HL-60 (cell line): ENCODE measurements around the gene MERTK.

ENCODE experiments used
- DNase-seq, 2 experiments: peaks; one replicate each; pipeline ENCODE4 v3.0.0-alpha.2; 2010 to 2020; ENCODE audit warnings: low read depth in 1 of 2, low spot score in 1 of 2
- H3K27ac ChIP-seq: fragments of 250-450 bp; sonication (Bioruptor Pico); replicated peaks from 2 replicates; pipeline ENCODE4 v1.5.1; 2020; ENCODE audit warnings: mild to moderate bottlenecking, moderate library complexity
- H3K27me3 ChIP-seq: fragments of 250-450 bp; sonication (Bioruptor Pico); 2 replicates; pipeline ENCODE4 v1.5.1; 2021; ENCODE audit warnings: mild to moderate bottlenecking, moderate library complexity; ENCODE audit not compliant: insufficient read depth, poor library complexity, severe bottlenecking
- H3K4me3 ChIP-seq: replicated peaks from 2 replicates; pipeline ENCODE4 v1.5.1; 2011; ENCODE audit warnings: mild to moderate bottlenecking, control low read depth, low read length; ENCODE audit not compliant: insufficient read depth
- CTCF ChIP-seq: IDR thresholded peaks from one replicate; pipeline ENCODE4 v1.5.1; 2011; ENCODE audit warnings: low read length, control low read depth, inconsistent platforms; ENCODE audit not compliant: insufficient read depth
- GABPA ChIP-seq: IDR thresholded peaks from 2 replicates; pipeline ENCODE4 v1.6.1; 2012; ENCODE audit warnings: low read depth
- POLR2AphosphoS5 ChIP-seq: IDR thresholded peaks from 2 replicates; pipeline ENCODE4 v1.6.1; 2012; ENCODE audit warnings: low read depth
- REST ChIP-seq: IDR thresholded peaks from 2 replicates; pipeline ENCODE4 v1.6.1; 2012; ENCODE audit warnings: low read depth; ENCODE audit not compliant: insufficient replicate concordance
- SPI1 ChIP-seq: IDR thresholded peaks from 2 replicates; pipeline ENCODE4 v1.6.1; 2012; ENCODE audit warnings: low read depth, mild to moderate bottlenecking, borderline replicate concordance

MERTK gene

GRCh38 chr2:112061840-112062239 is 163.4 kb downstream of the MERTK start:
- no peak overlapping the region for H3K4me3 ChIP-seq
- no peak for DNase-seq
- TF ChIP-seq GABPA (no peak), CTCF (no peak), POLR2AphosphoS5 (no peak), REST (no peak), SPI1 (no peak)
- H3K27ac ChIP-seq, result no peak overlapping the region
- H3K27me3 ChIP-seq, result no peaks in the 10 kb centered on the region

GRCh38 chr2:112062894-112063293 is 164.5 kb downstream of the MERTK start:
- no peaks in the 10 kb centered on the region for H3K27me3 ChIP-seq
- DNase-seq, result no peak
- no peak overlapping the region for H3K4me3 ChIP-seq

GRCh38 chr2:112065486-112065885 is 167.1 kb downstream of the MERTK start:
- no peak overlapping the region for H3K27ac ChIP-seq
- DNase-seq, result no peak
- TF ChIP-seq REST (no peak), CTCF (no peak), SPI1 (no peak), GABPA (no peak), POLR2AphosphoS5 (no peak)
- no peak overlapping the region for H3K4me3 ChIP-seq
- no peaks in the 10 kb centered on the region for H3K27me3 ChIP-seq

More at GRCh38 chr2:112062894-112063293, 164.5 kb downstream of the MERTK start:
- TF ChIP-seq CTCF, result no peak
- TF ChIP-seq REST, result no peak
- no peak for TF ChIP-seq GABPA
- no peak for TF ChIP-seq POLR2AphosphoS5
- TF ChIP-seq SPI1, result no peak
- no peak overlapping the region for H3K27ac ChIP-seq
